Stimulated activated CD4-positive, alpha-beta T cell treated with anti-CD3 and anti-CD28 coated beads, Interleukin-4, amount 100 ng/mL, for 24 hours (primary cell): ENCODE results near the gene RNF103.
A peak's percentile ranks its signal among the peaks of the same experiment; 100 is the strongest.
"Not testable (repeated sequence)": the region's sequence is repeated elsewhere in the genome, so short reads cannot be mapped to it uniquely, and the experiment has no call there.

Source experiments
- DNase-seq: peaks from one replicate; pipeline ENCODE4 v3.0.0-alpha.2; 2020

RNF103 gene

DNA sequence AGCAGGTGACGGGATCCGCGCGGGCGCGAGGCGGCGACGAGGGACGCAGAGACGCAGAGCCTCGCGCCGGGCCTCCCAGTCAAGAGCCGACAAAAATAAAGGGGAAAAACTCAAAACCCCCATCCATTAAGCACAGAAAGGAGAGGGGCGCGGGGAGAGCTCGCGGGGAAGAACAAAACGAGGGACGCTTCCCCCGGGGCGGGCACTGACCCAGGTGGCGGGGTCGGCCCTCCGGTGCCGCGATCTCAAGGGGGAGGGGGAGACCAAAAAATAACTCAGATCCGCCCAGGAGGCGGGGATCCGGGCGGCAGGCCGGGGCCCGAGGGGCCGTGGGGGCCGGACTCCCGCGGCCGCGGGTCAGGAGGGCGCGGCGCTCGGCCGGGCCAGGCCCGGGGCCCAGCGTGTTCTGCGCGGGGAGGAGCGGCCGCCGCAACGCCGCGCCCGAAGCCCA, 597 bp downstream of the RNF103 start:
- peak; percentile 48 for DNase-seq

DNA sequence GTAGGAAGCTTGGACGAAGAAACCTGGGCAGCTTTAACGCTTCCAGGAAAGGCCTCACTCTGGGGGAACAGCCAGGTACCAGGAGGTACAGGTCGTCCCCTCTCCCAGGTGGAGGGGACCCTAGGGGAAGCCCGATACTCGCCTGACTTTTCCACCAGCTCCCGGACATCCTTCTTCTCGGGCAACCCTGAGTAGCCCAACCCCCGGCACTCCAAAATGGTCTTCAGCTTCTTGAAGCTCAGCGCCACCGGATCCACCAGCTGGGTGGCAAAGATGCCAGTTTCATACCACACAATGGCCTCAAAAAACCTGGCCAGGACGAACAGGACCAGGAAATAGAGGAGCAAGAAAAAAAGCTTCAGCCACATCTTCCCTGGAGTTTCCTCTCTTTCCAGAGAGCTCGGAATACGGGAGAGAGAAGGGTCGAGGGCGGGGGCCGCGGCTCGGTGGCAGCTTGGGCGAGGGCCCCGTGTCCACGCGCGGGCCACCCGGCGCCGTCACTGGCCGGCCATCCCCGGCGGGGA, 1.1 kb downstream of the RNF103 start:
- peak; percentile 22 for DNase-seq

DNA sequence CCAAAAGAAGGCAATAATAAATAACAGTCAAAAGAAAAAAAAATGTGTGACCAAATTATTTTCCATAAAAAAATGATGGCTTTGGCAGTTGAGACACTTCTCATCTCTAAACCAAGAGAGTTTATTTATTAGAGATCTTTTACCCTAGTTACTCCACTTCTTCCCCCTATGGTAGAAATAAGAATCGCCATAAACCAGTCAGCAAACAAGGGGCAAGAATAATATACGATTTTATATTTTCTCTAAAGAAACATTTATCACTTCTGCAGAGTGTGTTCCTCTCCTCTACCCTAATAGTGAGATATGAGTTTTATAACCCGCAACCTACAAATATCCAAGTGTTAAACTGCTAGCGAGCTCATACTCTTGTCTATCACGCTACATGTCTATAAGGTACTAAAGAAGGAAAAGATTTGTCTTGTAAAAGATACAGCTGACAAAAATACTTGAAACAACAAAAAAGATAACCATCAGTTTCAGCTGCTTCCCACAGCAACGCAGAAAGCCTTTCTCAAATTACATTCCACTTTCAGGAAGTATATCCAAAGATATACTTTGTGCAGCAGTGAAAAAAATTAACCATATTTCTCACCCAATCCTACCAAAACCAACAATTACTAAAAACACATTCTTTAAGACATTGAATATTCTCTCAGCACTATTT, 2.3 kb downstream of the RNF103 start:
- no peak for DNase-seq

DNA sequence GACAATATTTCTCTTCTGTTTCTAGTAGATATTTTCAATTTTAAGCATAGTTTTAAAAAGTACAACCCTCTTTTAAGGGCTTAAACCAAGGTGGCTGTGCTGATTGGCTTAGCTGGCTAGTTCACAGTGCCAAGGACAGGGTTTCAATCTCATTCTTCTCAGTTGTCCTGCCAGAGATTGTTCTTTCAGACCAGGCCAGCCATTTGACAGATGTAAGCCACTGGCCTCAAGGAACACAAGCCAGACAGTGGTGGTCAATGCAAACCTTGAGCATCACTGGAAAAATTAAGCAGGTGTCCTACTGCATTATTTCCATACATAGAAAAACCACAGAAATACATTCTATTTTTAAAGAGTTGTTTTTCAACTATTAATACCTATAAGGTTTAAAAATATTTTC, 5.9 kb downstream of the RNF103 start:
- DNase-seq: no peak

DNA sequence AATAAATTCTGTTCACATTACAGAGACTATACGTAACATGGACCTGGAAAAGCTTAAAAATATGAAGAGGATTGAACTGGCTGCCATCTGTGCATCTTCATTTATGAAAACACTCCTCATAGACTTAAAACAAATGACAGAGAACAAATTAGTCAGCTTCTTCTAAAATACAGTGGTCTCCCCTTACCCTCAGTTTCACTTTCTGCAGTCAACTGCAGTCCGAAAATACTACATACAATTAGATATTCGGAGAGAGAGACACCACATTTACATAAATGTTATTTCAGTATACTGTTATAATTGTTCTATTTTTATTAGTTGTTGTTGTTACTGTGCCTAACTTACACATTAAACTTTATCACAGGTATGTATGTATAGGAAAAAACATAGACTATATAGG, 6.5 kb downstream of the RNF103 start:
- DNase-seq: no peak

DNA sequence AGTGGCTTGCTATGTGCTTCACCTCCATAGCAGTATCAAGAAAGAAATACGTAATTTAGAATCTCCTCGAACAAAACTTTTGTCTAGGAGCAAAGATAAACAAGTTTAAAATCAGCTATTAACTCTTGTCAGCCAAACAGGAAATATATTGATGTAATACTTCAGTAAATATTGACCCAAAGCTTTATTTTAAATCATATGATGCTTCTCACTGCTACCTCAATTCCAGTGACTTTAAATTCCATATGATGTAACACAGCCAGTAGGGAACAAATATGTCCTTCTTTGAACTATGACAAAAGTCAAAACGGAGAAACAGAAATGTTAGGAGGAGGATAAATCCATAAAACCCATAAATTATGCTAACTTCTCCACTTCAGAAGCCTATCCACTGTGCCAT, 7.2 kb downstream of the RNF103 start:
- no peak for DNase-seq

DNA sequence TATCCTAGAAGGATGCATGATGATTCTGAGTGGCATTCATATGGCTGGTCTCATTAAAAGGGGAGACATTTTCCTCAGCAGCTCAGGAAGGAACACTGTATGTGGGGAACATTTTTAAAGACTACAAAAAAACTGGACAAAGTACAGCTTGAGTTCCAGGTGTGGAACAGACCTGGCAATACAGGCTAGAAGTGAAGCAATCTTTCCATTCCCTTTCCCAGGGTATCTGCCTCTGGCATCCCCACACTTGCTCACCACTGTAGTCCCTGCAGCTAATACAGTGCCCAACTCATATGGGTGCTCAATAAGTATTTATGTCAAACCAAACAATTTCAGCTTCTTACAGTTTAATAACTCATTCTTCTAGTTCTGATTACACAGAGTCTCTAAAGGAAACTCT, 8.1 kb downstream of the RNF103 start:
- DNase-seq: no peak

DNA sequence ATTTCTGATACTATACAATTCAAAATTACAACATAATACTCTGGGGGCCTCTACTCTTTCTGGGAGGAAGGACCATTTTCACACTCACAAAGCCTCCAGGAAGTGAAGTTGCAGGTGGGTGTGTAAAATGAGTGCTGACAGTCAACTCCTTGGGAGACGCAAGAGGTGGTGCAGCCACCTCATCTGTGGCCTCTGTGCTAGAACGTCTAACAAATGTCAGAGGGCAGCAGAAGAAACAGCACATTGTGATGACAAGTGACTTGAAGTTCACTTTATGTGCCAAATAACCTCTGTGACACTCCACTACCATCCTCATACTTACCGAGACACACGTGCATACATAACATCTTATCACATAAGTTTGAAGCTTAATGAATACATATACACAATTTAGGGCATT, 10.2 kb downstream of the RNF103 start:
- no peak for DNase-seq

DNA sequence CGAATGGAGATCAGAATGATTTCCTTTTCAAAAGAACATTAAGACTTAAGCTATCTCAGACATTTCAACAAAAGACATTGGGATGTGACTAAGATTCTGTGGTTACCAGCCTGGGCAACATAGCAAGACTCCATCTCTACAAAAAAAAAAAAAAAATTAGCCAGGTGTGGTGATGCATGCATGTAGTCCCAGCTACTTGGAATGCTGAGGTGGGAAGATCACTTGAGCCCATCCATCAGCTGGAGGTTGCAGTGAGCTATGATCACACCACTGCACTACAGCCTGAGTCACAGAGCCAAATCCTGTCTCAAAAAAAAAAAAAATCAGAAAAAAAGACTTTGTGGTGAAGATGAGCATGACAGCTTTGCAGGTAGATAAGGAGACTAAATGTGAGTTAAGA, 12.8 kb downstream of the RNF103 start:
- no peak for DNase-seq

DNA sequence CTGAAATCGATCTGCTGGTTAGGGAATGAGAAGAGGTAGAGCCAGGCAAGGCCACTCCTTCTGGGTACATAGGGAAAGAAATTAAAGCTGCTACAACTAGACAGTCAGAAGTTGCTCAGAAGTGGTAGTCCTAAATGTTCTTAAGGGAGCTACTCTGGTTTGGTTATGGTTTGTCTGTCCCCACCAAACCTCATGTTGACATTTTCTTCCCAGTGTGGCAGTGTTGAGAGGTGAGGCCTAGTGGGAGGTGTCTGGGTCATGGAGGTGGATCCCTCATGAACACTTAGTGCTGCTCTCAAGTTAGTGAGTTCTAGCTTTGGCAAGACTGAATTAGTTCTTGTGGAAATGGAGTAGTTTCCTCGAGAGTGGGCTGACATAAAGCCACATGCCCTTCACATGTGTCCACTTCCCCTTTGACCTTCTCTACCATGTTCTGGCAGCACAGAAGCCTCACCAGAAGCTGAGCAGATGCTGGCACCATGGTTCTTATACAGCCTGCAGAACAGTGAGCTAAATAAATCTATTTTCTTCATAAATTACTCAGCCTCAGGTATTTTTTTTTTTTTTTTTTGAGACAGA, 14.7 kb downstream of the RNF103 start:
- no peak for DNase-seq

DNA sequence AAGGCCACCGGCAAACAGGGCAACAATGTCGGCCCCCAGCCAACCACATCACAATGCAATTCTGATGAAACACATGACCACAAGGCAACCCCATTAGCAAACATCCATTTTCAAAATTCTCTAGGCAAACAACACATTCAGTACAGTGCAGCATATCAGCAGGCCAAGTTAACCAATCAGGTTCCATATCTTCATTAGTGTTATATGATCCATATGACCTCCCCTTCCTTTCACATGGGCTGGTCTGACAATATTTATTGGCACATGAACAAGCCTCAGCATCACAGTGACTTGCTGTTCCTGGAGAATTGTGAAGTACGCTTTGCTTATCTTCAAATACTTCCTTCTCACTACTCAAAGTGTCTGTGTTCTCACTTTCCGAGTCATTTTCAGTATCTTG, 19.8 kb downstream of the RNF103 start:
- no peak for DNase-seq

DNA sequence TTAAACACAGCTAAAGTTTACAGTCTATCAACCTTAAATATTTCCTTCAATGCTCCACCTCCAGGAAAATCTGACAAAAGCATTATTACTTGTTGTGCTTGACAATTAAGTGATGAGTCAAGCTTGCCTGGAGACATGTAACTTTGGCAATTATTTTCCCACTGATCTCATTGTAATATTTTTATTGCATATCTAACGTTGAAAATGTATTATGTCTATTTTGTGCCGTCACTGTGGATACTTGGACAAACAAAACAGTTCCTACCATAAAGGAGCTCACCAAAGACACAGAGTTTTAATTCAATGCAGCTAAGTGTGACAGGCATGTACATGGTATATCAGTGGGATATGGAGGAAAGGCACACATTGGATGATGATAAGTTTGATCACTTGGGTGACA, 24.7 kb downstream of the RNF103 start:
- no peak for DNase-seq

DNA sequence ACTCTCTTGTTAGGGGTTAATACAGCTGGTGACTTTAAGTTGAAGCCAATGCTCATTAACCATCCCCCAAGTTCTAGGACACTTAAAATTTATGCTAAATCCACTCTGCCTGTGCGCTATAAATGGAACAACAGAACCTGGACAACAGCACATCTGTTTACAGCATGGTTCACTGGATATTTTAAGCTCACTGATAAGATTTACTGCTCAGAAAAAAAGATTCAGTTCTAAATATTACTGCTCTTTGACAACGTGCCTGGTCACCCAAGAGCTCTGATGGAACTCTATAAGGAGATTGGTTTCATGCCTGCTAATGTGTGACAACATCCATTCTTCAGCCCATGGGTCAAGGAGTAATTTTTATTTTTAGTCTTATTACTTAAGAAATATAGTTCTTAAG, 27.5 kb downstream of the RNF103 start:
- no peak for DNase-seq

DNA sequence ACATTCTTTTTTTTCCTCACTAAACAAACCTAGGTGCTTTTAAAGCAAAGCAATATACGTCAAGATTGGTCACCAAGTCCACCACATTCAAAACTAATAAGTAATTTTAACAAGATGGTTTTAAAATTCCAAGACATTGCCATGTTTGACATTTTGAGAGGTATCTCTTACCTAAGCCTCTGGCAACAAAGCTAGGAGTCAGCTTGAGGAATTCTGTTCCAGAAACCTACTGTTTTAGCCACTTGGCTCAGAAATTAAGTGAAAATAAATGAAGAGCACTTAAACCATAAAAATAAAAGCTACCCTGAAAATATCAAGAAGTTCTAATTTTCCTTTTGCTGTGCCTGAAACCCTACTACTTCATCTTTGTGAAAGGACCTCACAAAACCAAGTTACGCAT, 30.4 kb downstream of the RNF103 start:
- no peak for DNase-seq

DNA sequence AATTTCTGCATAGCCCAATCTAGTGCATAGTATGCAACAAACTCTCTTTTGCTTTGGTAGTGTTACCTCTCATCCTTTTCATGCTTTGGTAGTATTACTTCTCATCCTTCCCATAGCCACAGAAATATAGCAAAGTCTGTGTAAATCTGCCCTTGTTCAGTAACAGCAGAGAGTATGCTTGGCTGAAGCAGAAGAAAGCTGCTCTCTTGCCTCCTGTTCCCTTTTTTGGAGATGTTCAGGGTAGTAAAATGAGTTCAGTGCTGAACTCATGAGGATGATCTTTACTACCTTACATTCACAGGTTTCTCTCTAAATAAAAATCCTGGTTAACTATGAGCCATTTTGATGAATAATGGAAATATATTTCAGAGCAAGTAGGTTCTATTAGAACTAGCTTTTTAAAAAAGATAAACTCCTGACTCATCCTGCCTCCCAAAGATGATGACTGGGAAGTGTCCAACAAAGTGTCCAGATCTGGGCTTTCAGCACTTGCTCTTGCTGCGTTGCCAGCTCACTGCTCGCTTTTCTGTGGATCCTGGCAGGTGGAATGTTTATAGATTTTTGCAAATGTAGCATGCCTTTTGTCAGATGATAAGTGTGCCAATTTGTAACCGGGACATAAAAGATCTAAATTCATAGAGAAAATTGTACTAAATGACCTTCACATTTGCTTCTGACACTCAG, 31.0 kb downstream of the RNF103 start:
- DNase-seq: no peak

DNA sequence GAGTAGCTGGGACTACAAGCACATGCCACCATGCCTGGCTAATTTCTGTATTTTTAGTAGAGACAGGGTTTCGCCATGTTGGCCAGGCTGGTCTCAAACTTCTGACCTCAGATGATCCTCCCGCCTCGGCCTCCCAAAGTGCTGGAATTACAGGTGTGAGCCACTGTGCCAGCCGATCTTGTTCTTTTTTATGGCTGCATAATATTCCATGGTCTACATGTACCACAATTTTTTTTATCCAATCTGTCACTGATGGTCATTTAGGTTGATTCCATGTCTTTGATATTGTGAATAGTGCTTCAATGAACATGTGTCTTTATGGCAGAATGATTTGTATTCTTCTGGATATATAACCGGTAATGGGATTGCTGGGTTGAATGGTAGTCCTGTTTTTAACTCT, 34.0 kb downstream of the RNF103 start:
- not testable (repeated sequence) for DNase-seq

DNA sequence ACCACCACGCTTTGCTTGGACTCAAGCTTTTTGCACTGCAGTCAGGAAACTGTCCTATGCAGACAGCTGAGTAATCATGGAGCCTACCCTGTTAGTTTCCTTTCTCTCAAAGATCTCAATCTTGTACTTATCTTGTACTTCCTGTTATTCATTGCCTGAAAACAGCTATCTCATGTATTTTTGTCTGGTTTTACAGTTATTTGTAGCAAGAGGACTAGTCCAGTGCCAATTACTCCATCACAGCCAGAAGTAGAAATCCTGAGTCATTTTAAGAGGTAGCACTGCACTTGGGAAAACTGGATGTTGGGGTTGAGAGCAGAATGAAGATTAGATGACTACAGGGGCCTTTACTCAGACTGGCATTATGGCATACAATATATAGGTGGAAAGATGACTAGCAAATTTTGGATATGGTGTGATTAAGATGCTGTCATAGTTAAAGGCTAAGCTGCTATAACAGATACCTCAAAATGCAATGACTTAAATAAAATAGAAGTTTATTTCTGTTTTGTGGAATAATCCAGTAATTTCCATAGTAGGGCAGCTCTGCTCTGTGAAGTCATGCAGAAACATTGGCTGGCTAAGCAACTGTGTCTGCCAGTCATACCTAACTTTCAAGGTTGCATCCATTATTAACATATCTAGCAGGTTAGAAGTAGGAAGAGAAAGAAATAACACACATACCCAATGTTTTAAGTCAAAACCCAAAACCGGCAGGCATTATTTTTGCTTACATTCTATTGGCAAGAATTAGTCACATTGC, 39.3 kb downstream of the RNF103 start:
- DNase-seq: peak; percentile 23

DNA sequence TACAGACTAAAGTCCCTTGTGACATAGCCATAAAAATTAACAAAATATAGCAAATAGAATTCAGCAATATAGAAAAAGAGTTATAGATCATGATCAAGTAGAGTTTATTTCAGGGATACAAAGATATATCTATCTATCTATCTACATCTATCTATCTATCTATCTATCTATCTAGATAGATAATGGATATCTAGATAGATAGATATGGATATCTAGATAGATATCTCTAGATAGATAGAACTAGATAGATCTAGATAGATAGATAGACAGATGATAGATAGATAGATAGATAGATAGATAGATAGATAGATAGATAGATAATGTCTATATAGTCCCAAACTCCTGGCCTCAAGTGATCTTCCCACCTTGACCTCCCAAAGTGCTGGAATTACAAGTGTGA, 43.1 kb downstream of the RNF103 start:
- DNase-seq: no peak

DNA sequence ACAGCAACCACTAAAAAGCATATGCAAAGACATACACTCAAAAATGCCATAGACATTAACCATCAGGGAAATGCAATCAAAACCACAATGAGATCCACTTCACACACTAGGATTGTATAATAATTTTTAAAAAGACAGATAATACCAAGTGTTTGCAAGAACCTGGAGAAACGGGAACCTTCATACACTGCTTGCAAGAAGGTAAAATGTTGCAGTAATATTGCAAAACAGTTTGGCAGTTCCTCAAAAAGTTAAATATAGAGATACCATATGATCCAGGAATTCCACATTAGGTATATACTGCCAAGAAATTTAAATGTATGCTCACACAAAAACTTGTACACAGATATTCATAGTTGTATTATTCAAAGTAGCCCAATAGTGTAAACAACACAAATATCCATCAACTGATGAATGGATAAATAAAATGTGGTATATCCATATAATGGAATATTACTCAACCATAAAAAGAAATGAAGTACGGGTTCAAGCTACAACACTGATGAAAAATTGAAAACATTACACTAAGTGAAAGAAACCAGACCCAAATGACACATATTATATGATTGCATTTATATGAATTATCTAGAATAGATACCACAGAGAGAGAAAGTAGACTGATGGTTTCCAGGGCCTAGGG, 45.7 kb downstream of the RNF103 start:
- no peak for DNase-seq

DNA sequence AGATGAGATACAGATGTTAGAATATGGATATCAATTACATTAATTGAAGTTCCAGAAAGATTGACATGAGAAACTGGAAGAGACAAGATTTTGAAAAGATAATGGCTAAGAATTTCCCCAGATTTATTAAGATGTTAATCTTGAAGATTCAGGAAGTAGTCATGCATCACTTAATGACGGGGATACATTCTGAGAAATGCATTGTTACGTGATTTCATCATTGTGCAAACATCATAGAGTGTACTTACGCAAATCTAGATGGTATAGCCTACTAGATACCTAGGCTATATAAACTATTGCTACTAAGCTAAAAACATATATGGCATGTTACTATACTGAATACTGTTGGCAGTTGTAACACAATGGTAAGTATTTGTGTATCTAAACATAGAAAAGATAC, 53.6 kb downstream of the RNF103 start:
- no peak for DNase-seq

DNA sequence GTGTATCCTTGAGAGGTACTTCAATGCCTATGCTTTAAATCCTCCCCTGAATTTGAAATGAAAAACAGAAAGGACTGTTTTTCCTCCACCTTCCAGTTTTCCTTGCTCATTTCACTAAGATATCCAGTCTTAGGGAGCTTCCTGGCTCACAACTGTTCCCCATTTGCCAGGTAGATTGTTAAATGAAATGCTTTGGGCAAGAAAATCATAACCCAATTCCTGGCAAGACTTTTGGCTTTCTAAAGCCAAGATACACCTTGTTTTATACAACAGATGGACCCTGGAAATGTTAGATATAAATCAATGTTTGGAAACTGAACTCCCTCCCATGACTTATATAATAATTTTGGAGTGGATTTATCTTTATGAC, 56.9 kb downstream of the RNF103 start:
- DNase-seq: no peak

DNA sequence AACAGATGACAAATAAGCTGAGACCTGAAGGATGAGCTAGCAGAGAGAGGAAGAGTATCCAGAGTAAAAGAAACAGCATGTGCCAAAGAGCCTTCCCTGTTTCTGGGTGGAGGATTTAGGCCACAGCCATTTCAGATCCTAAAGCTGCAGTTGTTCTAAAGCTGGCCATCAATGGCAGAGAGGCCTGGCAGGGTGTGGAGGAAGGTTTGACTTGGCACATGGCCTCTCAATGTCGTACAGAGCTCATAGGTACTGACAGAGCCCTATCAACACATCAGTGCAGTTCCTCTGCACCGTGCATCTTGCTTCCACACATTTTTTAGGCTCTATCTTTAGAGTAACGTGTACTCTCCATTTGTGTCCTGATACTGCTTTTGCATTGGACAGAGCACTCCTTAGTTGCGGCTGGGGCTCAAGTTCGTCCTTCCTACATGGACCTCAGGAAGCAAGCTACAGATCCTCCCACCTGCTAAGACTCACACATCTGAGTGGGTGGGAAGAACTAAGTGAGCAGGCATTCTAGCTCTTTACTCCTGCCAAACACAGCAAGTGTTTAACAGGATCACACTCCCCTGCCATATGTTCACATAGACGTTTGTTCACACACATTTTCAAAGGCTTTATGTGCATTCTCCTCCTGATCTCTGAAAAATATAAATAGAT, 57.4 kb downstream of the RNF103 start:
- DNase-seq: no peak

DNA sequence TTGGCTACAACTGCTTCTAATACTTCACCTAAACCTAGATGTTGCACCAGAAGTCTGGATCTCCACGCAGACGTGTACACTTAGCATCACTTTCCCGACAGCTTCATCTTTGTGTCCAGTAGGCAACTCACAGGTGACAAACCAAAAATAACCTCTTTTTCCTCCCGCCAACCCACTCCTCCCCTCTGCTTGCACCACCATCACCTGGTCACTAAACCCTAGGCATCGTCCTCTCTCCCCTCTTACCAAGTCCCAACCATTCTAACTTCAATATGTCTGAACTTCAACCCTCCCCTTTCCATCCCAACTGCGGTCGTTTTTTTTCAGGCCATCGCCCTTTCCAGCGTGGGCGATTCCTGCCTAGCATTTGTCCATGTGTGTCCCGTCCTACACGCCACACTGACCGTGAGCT, 60.0 kb downstream of the RNF103 start:
- DNase-seq: no peak
